ENCODE results near the gene OR2C3. TPM values are rescaled to one million over a fixed set of nuclear protein-coding genes. Genes with fewer than 3 reads are reported as not detected.
"Not testable (repeated sequence)": the region's sequence is repeated elsewhere in the genome, so short reads cannot be mapped to it uniquely, and the experiment has no call there.

OR2C3 gene
- polyA plus RNA-seq, 1 donor from 2014 or later: not detected

DNA sequence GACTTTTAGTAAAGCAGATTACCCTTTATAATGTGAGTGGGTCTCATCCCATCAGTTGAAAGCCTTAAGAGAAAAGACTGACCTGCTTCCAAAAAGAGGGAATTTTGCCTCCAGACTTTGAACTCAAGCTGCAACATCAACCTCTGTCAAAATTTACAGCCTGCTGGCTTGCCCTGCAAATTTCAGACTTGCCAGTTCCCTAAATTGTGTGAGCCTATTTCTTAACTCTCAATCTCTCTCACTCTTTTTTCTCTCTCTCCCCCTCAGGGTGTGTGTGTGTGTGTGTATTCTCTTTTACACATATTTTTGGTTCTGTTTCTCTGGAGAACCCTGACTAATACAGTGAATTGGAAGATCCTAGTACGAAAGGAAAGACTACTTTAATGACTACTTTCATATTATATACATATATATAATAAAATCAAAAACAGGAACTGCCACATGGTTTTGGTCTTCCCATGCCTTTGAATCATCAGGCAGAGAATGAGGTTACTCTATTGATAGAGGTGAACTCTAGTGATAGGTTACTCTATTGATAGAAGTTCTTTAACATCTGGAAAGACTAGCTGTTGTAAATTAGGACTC, 6.4 kb downstream of the OR2C3 start:
- TF ChIP-seq MXI1 (conservative IDR thresholded peaks at IDR 0.05; ENCODE audit: poor library complexity, severe bottlenecking): no peak
- no peak for TF ChIP-seq SMC3 (conservative IDR thresholded peaks at IDR 0.05; ENCODE audit: poor library complexity)
- TF ChIP-seq RAD21 (conservative IDR thresholded peaks at IDR 0.05): no peak
- TF ChIP-seq, protein P1, sequence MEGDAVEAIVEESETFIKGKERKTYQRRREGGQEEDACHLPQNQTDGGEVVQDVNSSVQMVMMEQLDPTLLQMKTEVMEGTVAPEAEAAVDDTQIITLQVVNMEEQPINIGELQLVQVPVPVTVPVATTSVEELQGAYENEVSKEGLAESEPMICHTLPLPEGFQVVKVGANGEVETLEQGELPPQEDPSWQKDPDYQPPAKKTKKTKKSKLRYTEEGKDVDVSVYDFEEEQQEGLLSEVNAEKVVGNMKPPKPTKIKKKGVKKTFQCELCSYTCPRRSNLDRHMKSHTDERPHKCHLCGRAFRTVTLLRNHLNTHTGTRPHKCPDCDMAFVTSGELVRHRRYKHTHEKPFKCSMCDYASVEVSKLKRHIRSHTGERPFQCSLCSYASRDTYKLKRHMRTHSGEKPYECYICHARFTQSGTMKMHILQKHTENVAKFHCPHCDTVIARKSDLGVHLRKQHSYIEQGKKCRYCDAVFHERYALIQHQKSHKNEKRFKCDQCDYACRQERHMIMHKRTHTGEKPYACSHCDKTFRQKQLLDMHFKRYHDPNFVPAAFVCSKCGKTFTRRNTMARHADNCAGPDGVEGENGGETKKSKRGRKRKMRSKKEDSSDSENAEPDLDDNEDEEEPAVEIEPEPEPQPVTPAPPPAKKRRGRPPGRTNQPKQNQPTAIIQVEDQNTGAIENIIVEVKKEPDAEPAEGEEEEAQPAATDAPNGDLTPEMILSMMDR (IDR thresholded peaks at IDR 0.05; ENCODE audit: poor library complexity, severe bottlenecking): no peak
- no peak for TF ChIP-seq EZH2 (IDR thresholded peaks at IDR 0.05; ENCODE audit: borderline replicate concordance, insufficient read depth, low read length, poor library complexity, severe bottlenecking)
- TF ChIP-seq POLR2AphosphoS5 (IDR thresholded peaks at IDR 0.05): no peak
- no peak for TF ChIP-seq TAF1 (IDR thresholded peaks at IDR 0.05; ENCODE audit: low read depth)
- H3F3A ChIP-seq (ENCODE audit: insufficient read depth, low read length, poor library complexity, severe bottlenecking): no peaks in the 10 kb centered on the region

DNA sequence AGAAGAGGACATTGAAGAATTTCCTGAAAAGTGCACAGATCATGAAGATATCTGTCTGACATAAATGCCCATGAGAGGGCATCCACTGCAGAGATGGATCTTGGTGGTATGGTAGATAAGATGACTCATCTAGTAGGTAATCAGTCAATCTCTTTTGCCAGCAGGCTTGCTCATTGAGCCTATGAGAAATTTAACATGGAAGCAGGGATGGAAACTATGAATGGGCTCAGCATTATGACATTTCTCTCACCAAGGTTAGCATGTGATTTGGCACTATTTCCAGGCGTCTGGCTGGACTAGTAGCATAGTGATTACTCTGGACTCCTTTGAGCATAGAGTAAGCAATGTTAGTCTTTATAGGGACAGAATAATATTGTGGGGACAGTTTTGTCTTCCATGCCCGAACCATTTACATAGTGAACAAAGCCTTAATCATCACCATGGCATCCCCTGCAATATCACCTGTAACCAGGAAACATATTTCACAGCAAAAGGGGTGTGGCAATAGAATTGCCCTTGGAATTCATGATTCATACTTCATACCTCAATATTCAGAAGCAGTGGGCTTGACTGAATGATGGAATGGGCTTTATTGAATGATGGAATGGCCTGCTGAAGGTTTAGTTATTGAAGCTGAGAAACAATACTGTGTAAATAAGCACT, 7.3 kb downstream of the OR2C3 start:
- Histone ChIP-seq H3K27me3 (ENCODE audit: insufficient read depth, low read depth, low read length) (no peaks in the 10 kb centered on the region), H3K36me3 (ENCODE audit: insufficient read depth, low read length) (no peaks in the 10 kb centered on the region), H3K9ac (ENCODE audit: low read length) (no peak overlapping the region), H3F3A (ENCODE audit: insufficient read depth, low read length, poor library complexity, severe bottlenecking) (no peaks in the 10 kb centered on the region), H3K9me3 (ENCODE audit: low read length) (no peaks in the 10 kb centered on the region), H3K9me2 (ENCODE audit: insufficient read depth, low read length) (no peaks in the 10 kb centered on the region), H3K4me3 (ENCODE audit: low read length) (no peak overlapping the region), H3K4me2 (ENCODE audit: low read length) (no peak overlapping the region), H2AFZ (ENCODE audit: low read depth, low read length) (no peak overlapping the region), H3K27ac (ENCODE audit: low read length) (no peak overlapping the region), H3K79me2 (replicated peaks; ENCODE audit: insufficient read depth, low read length) (no peaks in the 10 kb centered on the region), H4K20me1 (ENCODE audit: insufficient read depth) (no peaks in the 10 kb centered on the region)
- TF ChIP-seq RAD21 (conservative IDR thresholded peaks at IDR 0.05) (no peak), EP300 (conservative IDR thresholded peaks at IDR 0.05; ENCODE audit: poor library complexity, severe bottlenecking) (no peak), SMC3 (conservative IDR thresholded peaks at IDR 0.05; ENCODE audit: poor library complexity) (no peak), MXI1 (conservative IDR thresholded peaks at IDR 0.05; ENCODE audit: poor library complexity, severe bottlenecking) (no peak), TAF1 (IDR thresholded peaks at IDR 0.05; ENCODE audit: low read depth) (no peak), EZH2 (IDR thresholded peaks at IDR 0.05; ENCODE audit: borderline replicate concordance, insufficient read depth, low read length, poor library complexity, severe bottlenecking) (no peak), POLR2AphosphoS5 (IDR thresholded peaks at IDR 0.05) (no peak)
- TF ChIP-seq, protein P2, sequence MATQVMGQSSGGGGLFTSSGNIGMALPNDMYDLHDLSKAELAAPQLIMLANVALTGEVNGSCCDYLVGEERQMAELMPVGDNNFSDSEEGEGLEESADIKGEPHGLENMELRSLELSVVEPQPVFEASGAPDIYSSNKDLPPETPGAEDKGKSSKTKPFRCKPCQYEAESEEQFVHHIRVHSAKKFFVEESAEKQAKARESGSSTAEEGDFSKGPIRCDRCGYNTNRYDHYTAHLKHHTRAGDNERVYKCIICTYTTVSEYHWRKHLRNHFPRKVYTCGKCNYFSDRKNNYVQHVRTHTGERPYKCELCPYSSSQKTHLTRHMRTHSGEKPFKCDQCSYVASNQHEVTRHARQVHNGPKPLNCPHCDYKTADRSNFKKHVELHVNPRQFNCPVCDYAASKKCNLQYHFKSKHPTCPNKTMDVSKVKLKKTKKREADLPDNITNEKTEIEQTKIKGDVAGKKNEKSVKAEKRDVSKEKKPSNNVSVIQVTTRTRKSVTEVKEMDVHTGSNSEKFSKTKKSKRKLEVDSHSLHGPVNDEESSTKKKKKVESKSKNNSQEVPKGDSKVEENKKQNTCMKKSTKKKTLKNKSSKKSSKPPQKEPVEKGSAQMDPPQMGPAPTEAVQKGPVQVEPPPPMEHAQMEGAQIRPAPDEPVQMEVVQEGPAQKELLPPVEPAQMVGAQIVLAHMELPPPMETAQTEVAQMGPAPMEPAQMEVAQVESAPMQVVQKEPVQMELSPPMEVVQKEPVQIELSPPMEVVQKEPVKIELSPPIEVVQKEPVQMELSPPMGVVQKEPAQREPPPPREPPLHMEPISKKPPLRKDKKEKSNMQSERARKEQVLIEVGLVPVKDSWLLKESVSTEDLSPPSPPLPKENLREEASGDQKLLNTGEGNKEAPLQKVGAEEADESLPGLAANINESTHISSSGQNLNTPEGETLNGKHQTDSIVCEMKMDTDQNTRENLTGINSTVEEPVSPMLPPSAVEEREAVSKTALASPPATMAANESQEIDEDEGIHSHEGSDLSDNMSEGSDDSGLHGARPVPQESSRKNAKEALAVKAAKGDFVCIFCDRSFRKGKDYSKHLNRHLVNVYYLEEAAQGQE (IDR thresholded peaks at IDR 0.05; ENCODE audit: borderline replicate concordance): no peak
- TF ChIP-seq, protein P1 (IDR thresholded peaks at IDR 0.05; ENCODE audit: poor library complexity, severe bottlenecking): no peak

More for the DNA sequence above, 6.4 kb downstream of the OR2C3 start:
- H3K27me3 ChIP-seq (ENCODE audit: insufficient read depth, low read depth, low read length): no peaks in the 10 kb centered on the region
- H2AFZ ChIP-seq (ENCODE audit: low read depth, low read length): no peak overlapping the region
- no peak overlapping the region for H3K4me2 ChIP-seq (ENCODE audit: low read length)
- H3K9ac ChIP-seq (ENCODE audit: low read length): no peak overlapping the region
- H3K27ac ChIP-seq (ENCODE audit: low read length): no peak overlapping the region
- no peaks in the 10 kb centered on the region for H3K79me2 ChIP-seq (replicated peaks; ENCODE audit: insufficient read depth, low read length)
- H3K36me3 ChIP-seq (ENCODE audit: insufficient read depth, low read length): no peaks in the 10 kb centered on the region
- no peaks in the 10 kb centered on the region for H4K20me1 ChIP-seq (ENCODE audit: insufficient read depth)
- no peaks in the 10 kb centered on the region for H3K9me3 ChIP-seq (ENCODE audit: low read length)
- H3K9me2 ChIP-seq (ENCODE audit: insufficient read depth, low read length): no peaks in the 10 kb centered on the region
- H3K4me3 ChIP-seq (ENCODE audit: low read length): no peak overlapping the region

DNA sequence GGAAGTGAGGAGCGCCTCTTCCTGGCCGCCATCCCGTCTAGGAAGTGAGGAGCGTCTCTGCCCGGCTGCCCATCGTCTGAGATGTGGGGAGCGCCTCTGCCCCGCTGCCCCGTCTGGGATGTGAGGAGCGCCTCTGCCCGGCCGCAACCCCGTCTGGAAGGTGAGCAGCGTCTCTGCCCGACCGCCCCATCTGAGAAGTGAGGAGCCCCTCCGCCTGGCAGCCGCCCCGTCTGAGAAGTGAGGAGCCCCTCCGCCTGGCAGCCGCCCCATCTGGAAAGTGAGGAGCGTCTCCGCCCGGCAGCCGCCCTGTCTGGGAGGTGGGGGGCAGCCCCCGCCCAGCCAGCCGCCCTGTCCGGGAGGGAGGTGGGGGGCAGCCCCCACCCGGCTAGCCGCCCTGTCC, 14.4 kb downstream of the OR2C3 start:
- H3K4me3 ChIP-seq (ENCODE audit: low read length); H3K9ac ChIP-seq (ENCODE audit: low read length); H3K36me3 ChIP-seq (ENCODE audit: insufficient read depth, low read length); H4K20me1 ChIP-seq (ENCODE audit: insufficient read depth); H3K9me2 ChIP-seq (ENCODE audit: insufficient read depth, low read length); H3F3A ChIP-seq (ENCODE audit: insufficient read depth, low read length, poor library complexity, severe bottlenecking); H3K4me2 ChIP-seq (ENCODE audit: low read length); H3K27ac ChIP-seq (ENCODE audit: low read length); H3K27me3 ChIP-seq (ENCODE audit: insufficient read depth, low read depth, low read length); H2AFZ ChIP-seq (ENCODE audit: low read depth, low read length); H3K79me2 ChIP-seq (replicated peaks; ENCODE audit: insufficient read depth, low read length); H3K9me3 ChIP-seq (ENCODE audit: low read length): not testable (repeated sequence)
